CD14-positive monocyte (primary cell): ENCODE results near the gene ARHGAP45. TPM values are rescaled to one million over a fixed set of nuclear protein-coding genes. Genes with fewer than 3 reads are reported as not detected.

Source experiments
- DNase-seq, 3 donors: peaks; one replicate each; pipeline ENCODE4 v3.0.0-alpha.2; 2011 to 2022
- H2AFZ ChIP-seq: 2 replicates; pipeline ENCODE4 v1.6.0; 2012; ENCODE audit warnings: mild to moderate bottlenecking, low read depth, low read length, inconsistent platforms; ENCODE audit not compliant: insufficient read depth, poor library complexity, severe bottlenecking
- H3K27ac ChIP-seq, 2 donors: 1 replicate in 1 of 2; 2 replicates in 1 of 2; pipeline ENCODE4 v1.5.1; 2012 to 2013; ENCODE audit warnings: low read length in 2 of 2, control low read depth in 1 of 2, inconsistent platforms in 1 of 2, low read depth in 1 of 2, mild to moderate bottlenecking in 1 of 2
- H3K27me3 ChIP-seq, 2 donors: one replicate each; pipeline versions ENCODE4 v1.6.0 to v1.6.1; 2011 to 2013; ENCODE audit warnings: low read length in 2 of 2; ENCODE audit not compliant: control insufficient read depth in 2 of 2, insufficient read depth in 2 of 2
- H3K36me3 ChIP-seq, 2 donors: replicated peaks in 1 of 2; 1 replicate in 1 of 2; 2 replicates in 1 of 2; pipeline versions ENCODE4 v1.5.1 to v1.6.1; 2012 to 2013; ENCODE audit warnings: low read length in 2 of 2, control low read depth in 1 of 2, inconsistent platforms in 1 of 2, mild to moderate bottlenecking in 1 of 2; ENCODE audit not compliant: insufficient read depth in 2 of 2, control insufficient read depth in 1 of 2
- H3K4me1 ChIP-seq, 2 donors: 1 replicate in 1 of 2; 2 replicates in 1 of 2; pipeline versions ENCODE4 v1.5.1 to v1.6.1; 2012 to 2013; ENCODE audit warnings: low read length in 2 of 2, control low read depth in 1 of 2, inconsistent platforms in 1 of 2, mild to moderate bottlenecking in 1 of 2, moderate library complexity in 1 of 2; ENCODE audit not compliant: insufficient read depth in 2 of 2, control insufficient read depth in 1 of 2
- H3K4me2 ChIP-seq: replicated peaks from 2 replicates; pipeline ENCODE3; 2012; ENCODE audit warnings: low read length, moderate library complexity, mild to moderate bottlenecking; ENCODE audit not compliant: poor library complexity, severe bottlenecking; ENCODE audit errors: extremely low read depth
- H3K4me3 ChIP-seq, 3 experiments: fragments of 200-600 bp in 1 of 3; sonication (generic) in 1 of 3; replicated peaks in 1 of 3; 1 replicate in 2 of 3; 2 replicates in 1 of 3; pipeline ENCODE4 v1.5.1; 2011 to 2013; ENCODE audit warnings: low read length in 3 of 3, mild to moderate bottlenecking in 3 of 3, control low read depth in 2 of 3, low read depth in 2 of 3, inconsistent platforms in 1 of 3, moderate library complexity in 1 of 3
- H3K79me2 ChIP-seq: 2 replicates; pipeline ENCODE4 v1.6.0; 2012; ENCODE audit warnings: mild to moderate bottlenecking, control low read depth, inconsistent platforms, low read length, moderate library complexity; ENCODE audit not compliant: insufficient read depth
- H3K9ac ChIP-seq: 2 replicates; pipeline ENCODE4 v1.6.0; 2017; ENCODE audit warnings: low read length, mild to moderate bottlenecking; ENCODE audit not compliant: insufficient read depth, poor library complexity, severe bottlenecking
- H3K9me3 ChIP-seq, 2 donors: replicated peaks in 1 of 2; 1 replicate in 1 of 2; 2 replicates in 1 of 2; pipeline versions ENCODE4 v1.5.1 to v1.6.1; 2012 to 2013; ENCODE audit warnings: low read length in 2 of 2, control low read depth in 1 of 2; ENCODE audit not compliant: control insufficient read depth in 1 of 2, insufficient read depth in 1 of 2
- H4K20me1 ChIP-seq: 2 replicates; pipeline ENCODE4 v1.6.0; 2012; ENCODE audit warnings: mild to moderate bottlenecking, low read length, control low read depth, moderate library complexity; ENCODE audit not compliant: insufficient read depth
- H3K27ac Mint-ChIP-seq, 7 donors: one replicate each; pipeline ENCODE4 v1.8.0; 2020; ENCODE audit warnings: mild to moderate bottlenecking in 7 of 7, mixed read lengths in 7 of 7, moderate library complexity in 6 of 7, inconsistent platforms in 2 of 7
- H3K27me3 Mint-ChIP-seq, 3 donors: one replicate each; pipeline ENCODE4 v1.8.0; 2021 to 2022; ENCODE audit warnings: low read depth in 3 of 3, mild to moderate bottlenecking in 3 of 3, mixed read lengths in 3 of 3, moderate library complexity in 3 of 3, inconsistent platforms in 1 of 3
- H3K36me3 Mint-ChIP-seq, 2 donors: one replicate each; pipeline ENCODE4 v1.8.0; 2020; ENCODE audit warnings: mixed read lengths in 2 of 2, inconsistent platforms in 1 of 2, mild to moderate bottlenecking in 1 of 2
- H3K4me1 Mint-ChIP-seq: one replicate; pipeline ENCODE4 v1.8.0; 2020; ENCODE audit warnings: mild to moderate bottlenecking, mixed read lengths
- H3K4me3 Mint-ChIP-seq, 2 donors: one replicate each; pipeline ENCODE4 v1.8.0; 2020; ENCODE audit warnings: mild to moderate bottlenecking in 2 of 2, mixed read lengths in 2 of 2, moderate library complexity in 1 of 2
- H3K9me3 Mint-ChIP-seq, 7 donors: one replicate each; pipeline ENCODE4 v1.8.0; 2020 to 2022; ENCODE audit warnings: mixed read lengths in 7 of 7, mild to moderate bottlenecking in 6 of 7, moderate library complexity in 6 of 7, inconsistent platforms in 2 of 7
- CTCF ChIP-seq: fragments of 200-600 bp; IDR thresholded peaks from one replicate; pipeline ENCODE4 v1.8.0; 2022; ENCODE audit warnings: antibody characterized with exemption, mild to moderate bottlenecking
- WGBS: methylation state at CpG from one replicate; pipeline ENCODE4 v1.1.5; 2013; ENCODE audit warnings: missing lambda C conversion rate; ENCODE audit not compliant: insufficient coverage; 5-methylcytosine and 5-hydroxymethylcytosine counted together
- intact Hi-C, 2 donors: fragments of 100-400 bp; cut with micrococcal nuclease; formaldehyde crosslinking; loops; one replicate each; pipeline versions ENCODE4 v1.15.0 to v1.15.1; 2023
- polyA plus RNA-seq, 3 donors: library from polyadenylated mRNA; depleted of rRNA in 1 of 3; unstranded in 2 of 3; stranded (reverse) in 1 of 3; fragments of 300-500 nt in 2 of 3; fragments of >200 nt in 1 of 3; fragmentation: Illumina TruSeq in 2 of 3; gene quantifications; 1 replicate in 2 of 3; 2 replicates in 1 of 3; pipeline ENCODE4 v1.2.3, GENCODE V29; 2012 to 2021

The ARHGAP45 gene
- polyA plus RNA-seq, 3 donors = 108 to 308 (median 137) TPM

- Histone ChIP-seq H3K4me2 (peak overlapping the region; percentile 73), H4K20me1 (peaks cover 95% of the 10 kb centered on the region), H3K79me2 (peaks cover 94% of the 10 kb centered on the region), H3K4me1 (peaks cover 66 to 80% of the 10 kb centered on the region in 2 donors), H2AFZ (no peak overlapping the region), H3K9me3 (no peaks in the 10 kb centered on the region), H3K27me3 (no peaks in the 10 kb centered on the region), H3K36me3 (peaks cover 68 to 75% of the 10 kb centered on the region in 2 donors), H3K27ac (peak overlapping the region; percentile 33 to 36), H3K4me3 (peak overlapping the region in 2 of 3 experiments; percentile 20 to 63), H3K9ac (peak overlapping the region; percentile 8)
- WGBS = 8% methylated on average over 42 of the region's 54 CpGs
- DNase-seq = peak; percentile 87 to 92 (median 88)
- peaks cover 57% of the 10 kb centered on the region for H3K4me1 Mint-ChIP-seq
- peak overlapping the region in 1 of 2 donors; percentile 39 for H3K4me3 Mint-ChIP-seq
- peaks cover 0 to 1% (median 0%) of the 10 kb centered on the region in 3 donors for H3K27me3 Mint-ChIP-seq
- H3K27ac Mint-ChIP-seq = peak overlapping the region in 6 of 7 donors; percentile 6 to 87 (median 60)
- H3K9me3 Mint-ChIP-seq = no peaks in the 10 kb centered on the region
- no peak for TF ChIP-seq CTCF
- H3K36me3 Mint-ChIP-seq = peaks cover 43 to 84% of the 10 kb centered on the region in 2 donors
- intact Hi-C loops = loop anchor here (5.0 kb wide), 2 partner anchors 32 to 37 kb away; partner anchors contain the start of gene ABCA7 (in 1 of the 2)
Measured at GRCh38 chr19:1074544-1075283, 7.7 kb downstream of the ARHGAP45 start.

GRCh38 chr19:1076046-1076386, 9.0 kb downstream of the ARHGAP45 start:
- no peak for DNase-seq
- Mint-ChIP-seq H3K4me3 (no peak overlapping the region), H3K27ac (peak overlapping the region; percentile 6 to 87 (median 74)), H3K9me3 (no peaks in the 10 kb centered on the region), H3K27me3 (peaks cover 0 to 1% (median 0%) of the 10 kb centered on the region in 3 donors), H3K36me3 (peaks cover 52 to 87% of the 10 kb centered on the region in 2 donors), H3K4me1 (peaks cover 56% of the 10 kb centered on the region)
- no peaks in the 10 kb centered on the region for H3K27me3 ChIP-seq
- no peak overlapping the region for H3K9ac ChIP-seq
- H2AFZ ChIP-seq = no peak overlapping the region
- intact Hi-C loops = loop anchor here in 1 of 2 donors (5.0 kb wide), 1 partner anchor 34 kb away; the partner anchor contains the start of gene ABCA7
- no peaks in the 10 kb centered on the region for H3K9me3 ChIP-seq
- peak overlapping the region; percentile 73 for H3K4me2 ChIP-seq
- peaks cover 61 to 78% of the 10 kb centered on the region in 2 donors for H3K4me1 ChIP-seq
- H3K4me3 ChIP-seq = no peak overlapping the region
- 91% methylated on average over 2 of the region's 4 CpGs for WGBS
- H3K79me2 ChIP-seq = peaks cover 94% of the 10 kb centered on the region
- peaks cover 76 to 77% of the 10 kb centered on the region in 2 donors for H3K36me3 ChIP-seq
- no peak for TF ChIP-seq CTCF
- peaks cover 96% of the 10 kb centered on the region for H4K20me1 ChIP-seq
- peak overlapping the region in 1 of 2 donors; percentile 83 for H3K27ac ChIP-seq
